HepG2 (cell line): ENCODE data around the gene TNNT3. TPM values are rescaled to one million over a fixed set of nuclear protein-coding genes. Genes with fewer than 3 reads are reported as not detected.
A peak's percentile ranks its signal among the peaks of the same experiment; 100 is the strongest.

ENCODE experiments used
- ATAC-seq: fragments of 200-7000 bp; cut with Tn5 transposase; 3 replicates; pipeline ENCODE4 v1.9.1; 2020; ENCODE audit warnings: mild to moderate bottlenecking, moderate library complexity
- BruUV-seq: library from RNA; stranded (reverse); fragments of 400-500 nt; replicated peaks from 2 replicates; lab custom pipeline; 2021; lab: Mats Ljungman, UMichigan
- CTCF ChIA-PET: fragments of 300-600 bp; formaldehyde crosslinking; extraction: SDS; loops from one replicate; lab custom pipeline; 2021; ENCODE audit warnings: low total read pairs, inconsistent platforms, low intra/inter-chr PET ratio; lab: Yijun Ruan, JAX
- POLR2A ChIA-PET: fragments of 350-600 bp; sonication (Branson Sonifier 250); formaldehyde crosslinking; loops from one replicate; lab custom pipeline; 2020; ENCODE audit warnings: antibody characterized with exemption, inconsistent platforms; lab: Yijun Ruan, JAX
- DNase-seq: peaks from one replicate; pipeline ENCODE4 v3.0.0-alpha.2; 2015; ENCODE audit warnings: low spot score
- FAIRE-seq: peaks from 3 replicates; lab custom pipeline; 2011; peaks lifted over from hg19 to GRCh38; lab: Jason Lieb, UNC
- H2AFZ ChIP-seq: one replicate; pipeline ENCODE4 v1.6.1; 2011; ENCODE audit warnings: low read length, inconsistent platforms
- H3K27ac ChIP-seq: fragments of 300-600 bp; 3 replicates; pipeline ENCODE4 v1.8.0; 2011; ENCODE audit warnings: mixed run types, mild to moderate bottlenecking, mixed read lengths, low read length, inconsistent platforms; ENCODE audit not compliant: insufficient read depth; ENCODE audit errors: extremely low read length
- H3K27me3 ChIP-seq, 2 experiments: fragments of 200-600 bp in 1 of 2; 2 replicates in 1 of 2; 3 replicates in 1 of 2; pipeline versions ENCODE4 v1.6.0 to v1.8.0; 2011; ENCODE audit warnings: low read length in 2 of 2, mild to moderate bottlenecking in 2 of 2, moderate library complexity in 2 of 2, inconsistent platforms in 1 of 2; ENCODE audit not compliant: insufficient read depth in 2 of 2, control insufficient read depth in 1 of 2
- H3K36me3 ChIP-seq, 2 experiments: fragments of 200-600 bp in 1 of 2; replicated peaks in 1 of 2; 2 replicates in 1 of 2; 3 replicates in 1 of 2; pipeline versions ENCODE4 v1.5.1 to v1.8.0; 2011; ENCODE audit warnings: low read length in 2 of 2, inconsistent platforms in 1 of 2; ENCODE audit not compliant: insufficient read depth in 2 of 2, control insufficient read depth in 1 of 2
- H3K4me1 ChIP-seq: 2 replicates; pipeline ENCODE4 v1.5.1; 2012; ENCODE audit warnings: low read length, inconsistent platforms; ENCODE audit not compliant: insufficient read depth
- H3K4me2 ChIP-seq: 2 replicates; pipeline ENCODE4 v1.6.0; 2011; ENCODE audit warnings: low read depth, low read length, inconsistent platforms
- H3K4me3 ChIP-seq, 3 experiments: fragments of 200-600 bp in 1 of 3; sonication (generic), shearing (Covaris generic) in 1 of 3; replicated peaks in 1 of 3; 2 replicates each; pipeline ENCODE4 v1.5.1; 2011 to 2016; ENCODE audit warnings: low read length in 3 of 3, inconsistent platforms in 2 of 3, low read depth in 2 of 3, mild to moderate bottlenecking in 2 of 3, control low read depth in 1 of 3, mixed read lengths in 1 of 3; ENCODE audit not compliant: insufficient read depth in 1 of 3
- H3K79me2 ChIP-seq: one replicate; pipeline ENCODE4 v1.6.1; 2011; ENCODE audit warnings: low read length, inconsistent platforms; ENCODE audit not compliant: insufficient read depth
- H3K9ac ChIP-seq: 2 replicates; pipeline ENCODE4 v1.6.0; 2011; ENCODE audit warnings: mild to moderate bottlenecking, low read depth, low read length, inconsistent platforms; ENCODE audit not compliant: insufficient read depth
- H3K9me3 ChIP-seq: 2 replicates; pipeline ENCODE4 v1.5.1; 2012; ENCODE audit warnings: mild to moderate bottlenecking, low read length
- H4K20me1 ChIP-seq: 2 replicates; pipeline ENCODE4 v1.6.0; 2011; ENCODE audit warnings: inconsistent platforms, mild to moderate bottlenecking, low read length, moderate library complexity; ENCODE audit not compliant: insufficient read depth
- DMAP1 ChIP-seq: IDR thresholded peaks from 2 replicates; pipeline ENCODE4 v1.6.1; 2016
- HMGXB4 ChIP-seq, 2 experiments: sonication (generic) in 1 of 2; formaldehyde crosslinking in 1 of 2; IDR thresholded peaks; 2 replicates each; pipeline versions ENCODE4 v1.4.0 to v1.6.1; 2018 to 2020; ENCODE audit warnings: missing genetic modification reagents in 2 of 2, borderline replicate concordance in 1 of 2, low read depth in 1 of 2, mild to moderate bottlenecking in 1 of 2, missing biosample characterization in 1 of 2
- KDM6A ChIP-seq: IDR thresholded peaks from 2 replicates; pipeline ENCODE4 v1.6.1; 2016; ENCODE audit warnings: low read depth
- KLF6 ChIP-seq: IDR thresholded peaks from 2 replicates; pipeline ENCODE4 v1.8.0; 2016; ENCODE audit warnings: missing biosample characterization, missing genetic modification reagents
- MEIS2 ChIP-seq: sonication (generic); formaldehyde crosslinking; IDR thresholded peaks from 2 replicates; pipeline ENCODE4 v1.9.0; 2021; ENCODE audit warnings: mild to moderate bottlenecking, missing genetic modification reagents
- MNT ChIP-seq: fragments of 450-650 bp; IDR thresholded peaks from 2 replicates; pipeline ENCODE4 v1.6.1; 2016
- NCOA1 ChIP-seq: sonication (generic); formaldehyde crosslinking; IDR thresholded peaks from 2 replicates; pipeline ENCODE4 v1.9.0; 2021; ENCODE audit warnings: missing genetic modification reagents
- PCBP1 ChIP-seq: fragments of 200-400 bp; formaldehyde crosslinking; IDR thresholded peaks from 2 replicates; pipeline ENCODE4 v1.6.1; 2017; ENCODE audit warnings: mild to moderate bottlenecking, low read depth, low read length, borderline replicate concordance
- PLSCR1 ChIP-seq: sonication (generic); formaldehyde crosslinking; IDR thresholded peaks from 2 replicates; pipeline ENCODE4 v1.5.0; 2020; ENCODE audit warnings: missing genetic modification reagents, mild to moderate bottlenecking, borderline replicate concordance
- SP5 ChIP-seq: IDR thresholded peaks from 2 replicates; pipeline ENCODE4 v1.6.1; 2016; ENCODE audit warnings: low read depth, borderline replicate concordance
- ZBTB8A ChIP-seq: sonication (generic); formaldehyde crosslinking; IDR thresholded peaks from 2 replicates; pipeline ENCODE4 v1.4.0; 2020; ENCODE audit warnings: mild to moderate bottlenecking, low read depth, missing genetic modification reagents, borderline replicate concordance
- WGBS: methylation state at CpG from one replicate; pipeline ENCODE4 v1.1.6; 2017; ENCODE audit warnings: low lambda C conversion rate; 5-methylcytosine and 5-hydroxymethylcytosine counted together
- in situ Hi-C: cut with HindIII; loops from 2 replicates; pipeline ENCODE4 v1.10.0; 2017; ENCODE audit warnings: low pct_unique_long_range_greater_than_20kb; ENCODE audit not compliant: extremely low pct_ligation_motif_present
- intact Hi-C: fragments of 100-400 bp; cut with micrococcal nuclease; formaldehyde crosslinking; loops from one replicate; pipeline ENCODE4 v1.10.0; 2022; ENCODE audit not compliant: unreplicated experiment
- polyA plus RNA-seq, 8 experiments: library from polyadenylated mRNA; depleted of rRNA in 3 of 8; stranded (reverse) in 7 of 8; unstranded in 1 of 8; fragments of >200 nt; fragmentation: Illumina TruSeq in 4 of 8; extraction: Trizol in 4 of 8; gene quantifications; 2 replicates each; pipeline versions ENCODE4 v1.2.1 to v1.2.3, GENCODE V29; 2011 to 2016; ENCODE audit warnings: low read depth in 4 of 8, missing spikeins in 1 of 8, mixed read lengths in 1 of 8; ENCODE audit not compliant: insufficient read depth in 1 of 8
- total RNA-seq, 5 experiments: library from RNA; depleted of rRNA; stranded (reverse); fragments of >200 nt; fragmentation: Illumina TruSeq; extraction: Trizol; gene quantifications; 2 replicates each; pipeline ENCODE4 v1.2.3, GENCODE V29; 2016; ENCODE audit warnings: low read depth in 1 of 5

Gene TNNT3
- total and polyA plus RNA-seq, 2 of the 13 experiments (the other 11 are each of a cell fraction or from before 2014, with no cell fraction given): not detected

- Histone ChIP-seq H2AFZ (no peak overlapping the region), H3K36me3 (no peaks in the 10 kb centered on the region), H3K27ac (no peak overlapping the region), H3K79me2 (no peaks in the 10 kb centered on the region)
- WGBS: 19% methylated on average over 8 of the region's 33 CpGs
- in situ Hi-C loops: no loop called here
- POLR2A ChIA-PET: no interaction called here
- TF ChIP-seq PCBP1: no peak
- TF ChIP-seq, all 625 proteins: peak for 0
- Histone ChIP-seq H3K4me1 (no peaks in the 10 kb centered on the region), H3K4me3 (no peak overlapping the region), H4K20me1 (no peaks in the 10 kb centered on the region), H3K27me3 (peaks cover 21 to 67% of the 10 kb centered on the region in 2 experiments), H3K9ac (no peak overlapping the region), H3K4me2 (no peak overlapping the region), H3K9me3 (no peaks in the 10 kb centered on the region)
- CTCF ChIA-PET: no interaction called here
- no TSS peak for BruUV-seq
- DNase-seq (no peak), ATAC-seq (no peak), FAIRE-seq (no peak)
- intact Hi-C loops: no loop called here
Measured at GRCh38 chr11:1935156-1936071, 15.9 kb downstream of the TNNT3 start.

- ATAC-seq: peak; percentile 12; the same call in 2 of the 3 replicates
- peaks cover 19 to 66% of the 10 kb centered on the region in 2 experiments for H3K27me3 ChIP-seq
- no TSS peak for BruUV-seq
- ChIA-PET POLR2A (no interaction called here), CTCF (no interaction called here)
- DNase-seq: no peak
- H3K4me1 ChIP-seq: no peaks in the 10 kb centered on the region
- H3K9me3 ChIP-seq: no peaks in the 10 kb centered on the region
- 60% methylated on average over 1 of the region's 34 CpGs for WGBS
- in situ Hi-C loops (no loop called here), intact Hi-C loops (no loop called here)
- H4K20me1 ChIP-seq: no peaks in the 10 kb centered on the region
- no peaks in the 10 kb centered on the region for H3K36me3 ChIP-seq
- H2AFZ ChIP-seq: no peak overlapping the region
- H3K4me2 ChIP-seq: no peak overlapping the region
- H3K27ac ChIP-seq: no peak overlapping the region
- no peak overlapping the region for H3K9ac ChIP-seq
- no peak for FAIRE-seq
- no peaks in the 10 kb centered on the region for H3K79me2 ChIP-seq
- no peak overlapping the region for H3K4me3 ChIP-seq
- TF ChIP-seq MNT: no peak
- no peak for TF ChIP-seq KDM6A (CRISPR knock-in tag)
- TF ChIP-seq DMAP1 (CRISPR knock-in tag): no peak
- TF ChIP-seq SP5 (CRISPR knock-in tag): no peak
- no peak for TF ChIP-seq HMGXB4 (CRISPR knock-in tag; IDR thresholded peaks at IDR 0.05; ENCODE audit: borderline replicate concordance in 1 of 2, low read depth in 1 of 2)
- TF ChIP-seq PLSCR1 (CRISPR knock-in tag): no peak
- TF ChIP-seq KLF6 (CRISPR knock-in tag): no peak
- no peak for TF ChIP-seq ZBTB8A (CRISPR knock-in tag)
- TF ChIP-seq NCOA1 (CRISPR knock-in tag): no peak
- no peak for TF ChIP-seq MEIS2 (CRISPR knock-in tag)
Measured at GRCh38 chr11:1936072-1936780, 16.7 kb downstream of the TNNT3 start.
